GM21526 (cell line): ENCODE measurements around the gene FHIT.
"Not testable (repeated sequence)": the region's sequence is repeated elsewhere in the genome, so short reads cannot be mapped to it uniquely, and the experiment has no call there.

ENCODE experiments used
- ATAC-seq: cut with Tn5 transposase; IDR thresholded peaks from one replicate; pipeline ENCODE4 v1.9.1; 2021; ENCODE audit warnings: moderate library complexity; ENCODE audit not compliant: unreplicated experiment, low FRiP score

The FHIT gene

GRCh38 chr3:61015859-61016258, 235.4 kb downstream of the FHIT start:
- ATAC-seq: no peak

- no peak for ATAC-seq
These were observed 235.8 kb downstream of the FHIT start for GRCh38 chr3:61015408-61015807.

GRCh38 chr3:61008998-61009380, 242.3 kb downstream of the FHIT start:
- no peak for ATAC-seq

- ATAC-seq: no peak
These were observed 242.9 kb downstream of the FHIT start for GRCh38 chr3:61008153-61008997.

- no peak for ATAC-seq
These were observed 245.7 kb downstream of the FHIT start for GRCh38 chr3:61005591-61005990.

- ATAC-seq: no peak
These were observed 252.4 kb downstream of the FHIT start for GRCh38 chr3:60998858-60999257.

- ATAC-seq: no peak
These were observed 258.9 kb downstream of the FHIT start for GRCh38 chr3:60992395-60992794.

GRCh38 chr3:60990442-60990730, 260.9 kb downstream of the FHIT start:
- ATAC-seq: no peak

GRCh38 chr3:60989626-60990441, 261.4 kb downstream of the FHIT start:
- ATAC-seq: no peak

GRCh38 chr3:60987191-60987590, 264.1 kb downstream of the FHIT start:
- not testable (repeated sequence) for ATAC-seq

GRCh38 chr3:60986552-60986951, 264.7 kb downstream of the FHIT start:
- no peak for ATAC-seq

GRCh38 chr3:60983906-60984305, 267.3 kb downstream of the FHIT start:
- no peak for ATAC-seq

GRCh38 chr3:60980342-60980692, 270.9 kb downstream of the FHIT start:
- ATAC-seq: no peak

GRCh38 chr3:60979461-60980341, 271.6 kb downstream of the FHIT start:
- ATAC-seq: no peak

GRCh38 chr3:60973321-60973720, 277.9 kb downstream of the FHIT start:
- no peak for ATAC-seq

GRCh38 chr3:60972599-60972998, 278.7 kb downstream of the FHIT start:
- ATAC-seq: no peak

- ATAC-seq: no peak
These were observed 280.4 kb downstream of the FHIT start for GRCh38 chr3:60970850-60971249.

GRCh38 chr3:60967141-60967540, 284.1 kb downstream of the FHIT start:
- ATAC-seq: no peak

GRCh38 chr3:60957541-60957940, 293.7 kb downstream of the FHIT start:
- no peak for ATAC-seq

- ATAC-seq: no peak
These were observed 294.5 kb downstream of the FHIT start for GRCh38 chr3:60956729-60957128.

GRCh38 chr3:60955034-60955433, 296.2 kb downstream of the FHIT start:
- no peak for ATAC-seq
